ENCODE measurements around the gene ALKBH5.
"Not testable (repeated sequence)": the region's sequence is repeated elsewhere in the genome, so short reads cannot be mapped to it uniquely, and the experiment has no call there.

The ALKBH5 gene

GRCh38 chr17:18201108-18201507, 17.5 kb downstream of the ALKBH5 start:
- no peak for TF ChIP-seq CTCF (conservative IDR thresholded peaks at IDR 0.05; ENCODE audit: low read depth, low read length)
- H3K4me3 ChIP-seq (ENCODE audit: low read length): no peak overlapping the region
- no peak for DNase-seq (ENCODE audit: low read depth)

GRCh38 chr17:18203308-18203707, 19.7 kb downstream of the ALKBH5 start:
- no peak for TF ChIP-seq CTCF (conservative IDR thresholded peaks at IDR 0.05; ENCODE audit: low read depth, low read length)
- H3K4me3 ChIP-seq (ENCODE audit: low read length): no peak overlapping the region
- DNase-seq (ENCODE audit: low read depth): no peak

- TF ChIP-seq CTCF (conservative IDR thresholded peaks at IDR 0.05; ENCODE audit: low read depth, low read length): no peak
- DNase-seq (ENCODE audit: low read depth): no peak
- no peak overlapping the region for H3K4me3 ChIP-seq (ENCODE audit: low read length)
These were observed 22.2 kb downstream of the ALKBH5 start for GRCh38 chr17:18205861-18206260.

GRCh38 chr17:18206962-18207361, 23.3 kb downstream of the ALKBH5 start:
- DNase-seq (ENCODE audit: low read depth): no peak
- no peak overlapping the region for H3K4me3 ChIP-seq (ENCODE audit: low read length)
- TF ChIP-seq CTCF (conservative IDR thresholded peaks at IDR 0.05; ENCODE audit: low read depth, low read length): no peak

- TF ChIP-seq CTCF (conservative IDR thresholded peaks at IDR 0.05; ENCODE audit: low read depth, low read length): no peak
- DNase-seq (ENCODE audit: low read depth): no peak
- no peak overlapping the region for H3K4me3 ChIP-seq (ENCODE audit: low read length)
These were observed 24.5 kb downstream of the ALKBH5 start for GRCh38 chr17:18208092-18208491.

- H3K4me3 ChIP-seq (ENCODE audit: low read length): no peak overlapping the region
- no peak for DNase-seq (ENCODE audit: low read depth)
- no peak for TF ChIP-seq CTCF (conservative IDR thresholded peaks at IDR 0.05; ENCODE audit: low read depth, low read length)
These were observed 30.1 kb downstream of the ALKBH5 start for GRCh38 chr17:18213666-18214270.

GRCh38 chr17:18216906-18217305, 33.3 kb downstream of the ALKBH5 start:
- DNase-seq (ENCODE audit: low read depth); H3K4me3 ChIP-seq (ENCODE audit: low read length): not testable (repeated sequence)
